Suprapubic skin (tissue), 3 donors: ENCODE measurements around the gene ZDHHC11.

ENCODE experiments used
- CTCF ChIP-seq, 2 donors: fragments of 200-600 bp in 1 of 2; fragments of 450-650 bp in 1 of 2; sonication (generic) in 1 of 2; IDR thresholded peaks; one replicate each; pipeline ENCODE4 v1.5.1; 2016 to 2019; ENCODE audit warnings: antibody characterized with exemption in 2 of 2, mild to moderate bottlenecking in 1 of 2, moderate library complexity in 1 of 2
- POLR2AphosphoS5 ChIP-seq, 3 donors: sonication (generic); formaldehyde crosslinking; IDR thresholded peaks; one replicate each; pipeline ENCODE4 v1.6.1; 2017; ENCODE audit warnings: antibody characterized with exemption in 3 of 3

GRCh38 chr5:881551-881935 is 30.8 kb upstream of the ZDHHC11 start:
- TF ChIP-seq POLR2AphosphoS5 (IDR thresholded peaks at IDR 0.05) (no peak), CTCF (IDR thresholded peaks at IDR 0.05) (no peak)
